ENCODE data around the gene KAT8.
A peak's percentile ranks its signal among the peaks of the same experiment; 100 is the strongest.
"Not testable (repeated sequence)": the region's sequence is repeated elsewhere in the genome, so short reads cannot be mapped to it uniquely, and the experiment has no call there.

Gene KAT8

GRCh38 chr16:31090540-31090939 is 26.9 kb upstream of the KAT8 start:
- Mint-ChIP-seq H3K9me3 (peaks cover 0 to 2% of the 10 kb centered on the region in 2 donors), H3K27ac (no peak overlapping the region), H3K27me3 (no peaks in the 10 kb centered on the region), H3K4me3 (no peak overlapping the region), H3K4me1 (peaks cover 46% of the 10 kb centered on the region)
- DNase-seq, result no peak
- no peak for ATAC-seq

- Mint-ChIP-seq H3K27ac (no peak overlapping the region), H3K9me3 (peaks cover 0 to 5% of the 10 kb centered on the region in 2 donors), H3K27me3 (no peaks in the 10 kb centered on the region), H3K4me3 (no peak overlapping the region), H3K4me1 (peaks cover 52% of the 10 kb centered on the region)
- no peak for DNase-seq
- ATAC-seq, result no peak
Measured at GRCh38 chr16:31092330-31092729, 25.1 kb upstream of the KAT8 start.

GRCh38 chr16:31093132-31093703 is 24.2 kb upstream of the KAT8 start:
- Mint-ChIP-seq H3K4me3 (peak overlapping the region; percentile 40 to 67), H3K27ac (no peak overlapping the region)
- no peak for ATAC-seq

GRCh38 chr16:31094088-31094423 is 23.4 kb upstream of the KAT8 start:
- Mint-ChIP-seq H3K4me3 (peak overlapping the region; percentile 95 to 98), H3K4me1 (peaks cover 42% of the 10 kb centered on the region), H3K27me3 (no peaks in the 10 kb centered on the region), H3K27ac (peak overlapping the region; percentile 97 to 98), H3K9me3 (peaks cover 0 to 5% of the 10 kb centered on the region in 2 donors)
- DNase-seq, result no peak
- no peak for ATAC-seq

More at GRCh38 chr16:31093132-31093703, 24.2 kb upstream of the KAT8 start:
- Mint-ChIP-seq H3K4me1 (peaks cover 50% of the 10 kb centered on the region), H3K27me3 (no peaks in the 10 kb centered on the region), H3K9me3 (peaks cover 0 to 5% of the 10 kb centered on the region in 2 donors)
- no peak for DNase-seq

- Mint-ChIP-seq H3K27ac (peak within 1 kb of the TSS; percentile 97 to 98), H3K27me3 (no peaks in the 10 kb centered on the region), H3K4me3 (peak within 1 kb of the TSS; percentile 95 to 98), H3K4me1 (peaks cover 41% of the 10 kb centered on the region), H3K9me3 (peaks cover 0 to 5% of the 10 kb centered on the region in 2 donors)
- DNase-seq, result peak; percentile 88 to 91
- ATAC-seq, result peak; percentile 95
Measured at GRCh38 chr16:31094424-31095120, 22.9 kb upstream of the KAT8 start, which contains the start of gene VKORC1. TSS of gene VKORC1 (minus strand) at chr16:31094797. CDS start at chr16:31094729, 68 bp downstream.

- no peak overlapping the region for H3K4me3 Mint-ChIP-seq
- H3K27me3 Mint-ChIP-seq, result no peaks in the 10 kb centered on the region
- no peak overlapping the region for H3K27ac Mint-ChIP-seq
- peaks cover 0 to 5% of the 10 kb centered on the region in 2 donors for H3K9me3 Mint-ChIP-seq
- no peak for ATAC-seq
- H3K4me1 Mint-ChIP-seq, result peaks cover 11% of the 10 kb centered on the region
- no peak for DNase-seq
Measured at GRCh38 chr16:31099860-31100638, 17.4 kb upstream of the KAT8 start.

- not testable (repeated sequence) for H3K9me3 Mint-ChIP-seq, H3K27me3 Mint-ChIP-seq, H3K4me3 Mint-ChIP-seq, DNase-seq, H3K4me1 Mint-ChIP-seq, ATAC-seq
- peak overlapping the region in 1 of 2 donors; percentile 1 for H3K27ac Mint-ChIP-seq
Measured at GRCh38 chr16:31100876-31101641, 16.4 kb upstream of the KAT8 start.

- peak; percentile 90 to 92 for DNase-seq
- peak overlapping the region; percentile 64 to 66 for H3K4me3 Mint-ChIP-seq
- peak; percentile 71 for ATAC-seq
- no peaks in the 10 kb centered on the region for H3K9me3 Mint-ChIP-seq
- H3K27me3 Mint-ChIP-seq, result no peaks in the 10 kb centered on the region
- peaks cover 35% of the 10 kb centered on the region for H3K4me1 Mint-ChIP-seq
- H3K27ac Mint-ChIP-seq, result peak overlapping the region; percentile 16 to 82
Measured at GRCh38 chr16:31105677-31106213, 11.7 kb upstream of the KAT8 start.

- no peak overlapping the region for H3K27ac Mint-ChIP-seq
- ATAC-seq (no peak), DNase-seq (no peak)
- peak overlapping the region; percentile 90 to 95 for H3K4me3 Mint-ChIP-seq
- peaks cover 36% of the 10 kb centered on the region for H3K4me1 Mint-ChIP-seq
- no peaks in the 10 kb centered on the region for H3K27me3 Mint-ChIP-seq
- no peaks in the 10 kb centered on the region for H3K9me3 Mint-ChIP-seq
Measured at GRCh38 chr16:31106509-31107464, 10.7 kb upstream of the KAT8 start.

GRCh38 chr16:31107465-31107867 is 10.0 kb upstream of the KAT8 start:
- Mint-ChIP-seq H3K4me3 (peak overlapping the region; percentile 90 to 95), H3K4me1 (peaks cover 41% of the 10 kb centered on the region), H3K27me3 (no peaks in the 10 kb centered on the region), H3K27ac (peak overlapping the region in 1 of 2 donors; percentile 93), H3K9me3 (no peaks in the 10 kb centered on the region)
- ATAC-seq, result peak; percentile 67
- peak; percentile 28 to 40 for DNase-seq

GRCh38 chr16:31108035-31108793 is 9.2 kb upstream of the KAT8 start, which contains the start of gene BCKDK:
TSS of gene BCKDK (plus strand) at chr16:31108386. CDS start at chr16:31109224, 838 bp downstream.
- peak; percentile 86 for ATAC-seq
- H3K9me3 Mint-ChIP-seq, result no peaks in the 10 kb centered on the region
- H3K4me3 Mint-ChIP-seq, result peak within 1 kb of the TSS; percentile 90 to 95
- peak; percentile 69 to 76 for DNase-seq
- H3K27ac Mint-ChIP-seq, result peak within 1 kb of the TSS; percentile 76 to 93
- no peaks in the 10 kb centered on the region for H3K27me3 Mint-ChIP-seq
- H3K4me1 Mint-ChIP-seq, result peaks cover 44% of the 10 kb centered on the region

GRCh38 chr16:31108794-31109558 is 8.5 kb upstream of the KAT8 start:
- peak overlapping the region; percentile 52 to 76 for H3K27ac Mint-ChIP-seq
- no peak for DNase-seq

GRCh38 chr16:31109622-31110021 is 7.8 kb upstream of the KAT8 start:
- ATAC-seq (no peak), DNase-seq (no peak)
- Mint-ChIP-seq H3K27ac (no peak overlapping the region), H3K4me3 (peak overlapping the region; percentile 78), H3K4me1 (peaks cover 56% of the 10 kb centered on the region), H3K27me3 (no peaks in the 10 kb centered on the region), H3K9me3 (no peaks in the 10 kb centered on the region)

More at GRCh38 chr16:31108794-31109558, 8.5 kb upstream of the KAT8 start:
- ATAC-seq, result peak; percentile 4
- Mint-ChIP-seq H3K4me1 (peaks cover 51% of the 10 kb centered on the region), H3K4me3 (peak overlapping the region; percentile 83 to 90), H3K27me3 (no peaks in the 10 kb centered on the region), H3K9me3 (no peaks in the 10 kb centered on the region)
